HEK293 (cell line): ENCODE data around the gene PYGM.

Experiments
- CTCF ChIA-PET: fragments of 350-600 bp; formaldehyde crosslinking; extraction: SDS; loops from one replicate; lab custom pipeline; 2021; ENCODE audit warnings: antibody characterized with exemption; lab: Yijun Ruan, JAX
- POLR2A ChIA-PET: fragments of 300-600 bp; formaldehyde crosslinking; extraction: SDS; loops from one replicate; lab custom pipeline; 2020; ENCODE audit warnings: antibody characterized with exemption, inconsistent platforms; lab: Yijun Ruan, JAX
- H3K27ac ChIP-seq: fragments of 200-500 bp; sonication (Bioruptor generic); 2 replicates; pipeline ENCODE4 v1.5.1; 2014; ENCODE audit warnings: low read depth, low read length, control low read depth, inconsistent platforms; ENCODE audit errors: extremely low read depth
- H3K36me3 ChIP-seq, 2 experiments: fragments of 200-500 bp in 1 of 2; sonication (Bioruptor generic) in 1 of 2; 1 replicate in 1 of 2; 2 replicates in 1 of 2; pipeline ENCODE4 v1.5.1; 2014 to 2017; ENCODE audit warnings: inconsistent platforms in 2 of 2, low read length in 2 of 2; ENCODE audit not compliant: control insufficient read depth in 2 of 2, insufficient read depth in 1 of 2
- H3K4me1 ChIP-seq: fragments of 200-500 bp; sonication (Bioruptor generic); 2 replicates; pipeline ENCODE4 v1.5.1; 2014; ENCODE audit warnings: mild to moderate bottlenecking, low read length, inconsistent platforms; ENCODE audit not compliant: control insufficient read depth, insufficient read depth
- H3K4me3 ChIP-seq: 2 replicates; pipeline ENCODE4 v1.5.1; 2011; ENCODE audit warnings: low read depth, mild to moderate bottlenecking, control low read depth, low read length, moderate library complexity
- H3K9me3 ChIP-seq: fragments of 200-500 bp; sonication (Bioruptor generic); 2 replicates; pipeline ENCODE4 v1.5.1; 2014; ENCODE audit warnings: low read depth, low read length, inconsistent platforms; ENCODE audit not compliant: control insufficient read depth, insufficient read depth
- ZIC2 ChIP-seq: fragments of 450-650 bp; formaldehyde crosslinking; IDR thresholded peaks from 2 replicates; pipeline ENCODE4 v1.5.1; 2016; ENCODE audit warnings: missing biosample characterization, missing genetic modification characterization
- ZNF169 ChIP-seq: fragments of 450-650 bp; formaldehyde crosslinking; IDR thresholded peaks from 2 replicates; pipeline ENCODE4 v1.5.1; 2016; ENCODE audit warnings: missing biosample characterization, missing genetic modification characterization
- ZNF202 ChIP-seq: fragments of 450-650 bp; formaldehyde crosslinking; IDR thresholded peaks from 2 replicates; pipeline ENCODE4 v1.5.1; 2016; ENCODE audit warnings: missing biosample characterization, missing genetic modification characterization, borderline replicate concordance
- ZNF214 ChIP-seq: fragments of 450-650 bp; formaldehyde crosslinking; IDR thresholded peaks from 2 replicates; pipeline ENCODE4 v1.5.1; 2017; ENCODE audit warnings: missing biosample characterization, mild to moderate bottlenecking, missing genetic modification characterization, borderline replicate concordance
- ZNF624 ChIP-seq: fragments of 450-650 bp; formaldehyde crosslinking; IDR thresholded peaks from 2 replicates; pipeline ENCODE4 v1.5.1; 2017; ENCODE audit warnings: missing biosample characterization, missing genetic modification characterization
- ZNF76 ChIP-seq: fragments of 450-650 bp; formaldehyde crosslinking; IDR thresholded peaks from 2 replicates; pipeline ENCODE4; 2016; ENCODE audit warnings: low read depth, missing biosample characterization, missing genetic modification characterization, borderline replicate concordance
- ZNF792 ChIP-seq: fragments of 450-650 bp; formaldehyde crosslinking; IDR thresholded peaks from 2 replicates; pipeline ENCODE4 v1.5.1; 2016; ENCODE audit warnings: missing biosample characterization, missing genetic modification characterization
- TF ChIP-seq, protein P1 (sequence below): fragments of 450-650 bp; formaldehyde crosslinking; IDR thresholded peaks from 2 replicates; pipeline ENCODE4 v1.5.1; 2016; ENCODE audit warnings: missing biosample characterization, missing genetic modification characterization
- TF ChIP-seq, protein P2 (sequence below): fragments of 450-650 bp; formaldehyde crosslinking; IDR thresholded peaks from 2 replicates; pipeline ENCODE4 v1.5.1; 2016; ENCODE audit warnings: missing biosample characterization, missing genetic modification characterization, low read depth
- TF ChIP-seq, protein P3 (sequence below): fragments of 450-650 bp; formaldehyde crosslinking; IDR thresholded peaks from 2 replicates; pipeline ENCODE4 v1.5.1; 2016; ENCODE audit warnings: missing biosample characterization, missing genetic modification characterization, borderline replicate concordance
- TF ChIP-seq, protein P4 (sequence below): fragments of 450-650 bp; formaldehyde crosslinking; IDR thresholded peaks from 2 replicates; pipeline ENCODE4 v1.5.1; 2017; ENCODE audit warnings: missing biosample characterization, missing genetic modification characterization
- TF ChIP-seq, protein P5 (sequence below): fragments of 450-650 bp; formaldehyde crosslinking; IDR thresholded peaks from 2 replicates; pipeline ENCODE4 v1.5.1; 2016; ENCODE audit warnings: missing biosample characterization, missing genetic modification characterization

PYGM gene

DNA sequence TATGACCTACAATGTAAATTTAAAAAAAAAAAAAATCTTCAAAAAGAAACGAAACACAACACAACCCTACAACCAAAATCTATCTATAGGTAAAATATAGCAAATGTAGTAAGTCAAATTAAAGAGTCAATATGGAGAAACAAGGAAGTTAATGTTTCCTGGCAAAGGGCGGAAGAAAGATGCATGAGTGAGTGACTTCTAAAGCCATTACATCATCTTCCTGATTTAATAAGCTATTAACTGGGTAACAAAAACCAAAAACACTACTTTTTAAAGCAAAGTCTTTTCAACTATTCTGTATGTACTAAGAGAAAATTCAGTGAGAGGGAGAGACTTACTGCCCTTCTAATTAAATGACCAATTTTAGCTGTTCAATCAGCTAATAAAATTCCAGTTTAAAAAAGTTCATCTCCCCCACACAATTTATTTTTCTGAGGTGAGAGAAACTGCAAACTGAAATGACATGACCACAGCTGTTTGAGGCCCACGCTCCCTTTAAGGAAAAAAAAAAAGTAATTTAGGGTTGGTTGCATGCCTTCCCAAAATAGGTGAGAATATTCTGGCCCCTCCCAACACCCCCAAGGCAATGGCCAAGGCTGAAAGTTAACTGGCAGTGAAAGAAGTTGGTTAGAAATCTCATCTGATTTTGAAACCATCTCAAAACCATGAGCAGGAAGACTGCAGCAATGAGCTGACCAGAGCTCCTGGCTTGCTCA is 12.7 kb upstream of the PYGM start:
- Histone ChIP-seq H3K27ac (no peak overlapping the region), H3K4me1 (no peaks in the 10 kb centered on the region), H3K36me3 (peaks cover 39 to 100% of the 10 kb centered on the region in 2 experiments), H3K4me3 (no peak overlapping the region), H3K9me3 (no peaks in the 10 kb centered on the region)
- ChIA-PET CTCF (interaction anchor here (0.6 to 2.0 kb wide), 3 partner anchors 29 to 482 kb away, joined by 3 to 9 read pairs (median 8); partner anchors contain the start of gene RASGRP2), POLR2A (interaction anchor here (0.7 to 2.6 kb wide), 4 partner anchors 9 to 178 kb away, joined by 3 to 10 read pairs (median 4); partner anchors contain the start of gene PYGM)
- TF ChIP-seq ZIC2 (tag by site-specific recombination) (no peak), ZNF169 (tag by site-specific recombination) (no peak), ZNF202 (tag by site-specific recombination) (no peak), ZNF792 (tag by site-specific recombination) (no peak), ZNF76 (tag by site-specific recombination) (no peak), ZNF214 (tag by site-specific recombination) (no peak), ZNF624 (tag by site-specific recombination) (no peak)
- TF ChIP-seq, protein P1, sequence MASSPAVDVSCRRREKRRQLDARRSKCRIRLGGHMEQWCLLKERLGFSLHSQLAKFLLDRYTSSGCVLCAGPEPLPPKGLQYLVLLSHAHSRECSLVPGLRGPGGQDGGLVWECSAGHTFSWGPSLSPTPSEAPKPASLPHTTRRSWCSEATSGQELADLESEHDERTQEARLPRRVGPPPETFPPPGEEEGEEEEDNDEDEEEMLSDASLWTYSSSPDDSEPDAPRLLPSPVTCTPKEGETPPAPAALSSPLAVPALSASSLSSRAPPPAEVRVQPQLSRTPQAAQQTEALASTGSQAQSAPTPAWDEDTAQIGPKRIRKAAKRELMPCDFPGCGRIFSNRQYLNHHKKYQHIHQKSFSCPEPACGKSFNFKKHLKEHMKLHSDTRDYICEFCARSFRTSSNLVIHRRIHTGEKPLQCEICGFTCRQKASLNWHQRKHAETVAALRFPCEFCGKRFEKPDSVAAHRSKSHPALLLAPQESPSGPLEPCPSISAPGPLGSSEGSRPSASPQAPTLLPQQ (tag by site-specific recombination) = 0 out of 2 replicates have a peak, but pooled peaks have one; percentile 22
- TF ChIP-seq, protein P2, sequence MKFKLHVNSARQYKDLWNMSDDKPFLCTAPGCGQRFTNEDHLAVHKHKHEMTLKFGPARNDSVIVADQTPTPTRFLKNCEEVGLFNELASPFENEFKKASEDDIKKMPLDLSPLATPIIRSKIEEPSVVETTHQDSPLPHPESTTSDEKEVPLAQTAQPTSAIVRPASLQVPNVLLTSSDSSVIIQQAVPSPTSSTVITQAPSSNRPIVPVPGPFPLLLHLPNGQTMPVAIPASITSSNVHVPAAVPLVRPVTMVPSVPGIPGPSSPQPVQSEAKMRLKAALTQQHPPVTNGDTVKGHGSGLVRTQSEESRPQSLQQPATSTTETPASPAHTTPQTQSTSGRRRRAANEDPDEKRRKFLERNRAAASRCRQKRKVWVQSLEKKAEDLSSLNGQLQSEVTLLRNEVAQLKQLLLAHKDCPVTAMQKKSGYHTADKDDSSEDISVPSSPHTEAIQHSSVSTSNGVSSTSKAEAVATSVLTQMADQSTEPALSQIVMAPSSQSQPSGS (tag by site-specific recombination) = 0 out of 2 replicates have a peak, but pooled peaks have one; percentile 7
- TF ChIP-seq, protein P3, sequence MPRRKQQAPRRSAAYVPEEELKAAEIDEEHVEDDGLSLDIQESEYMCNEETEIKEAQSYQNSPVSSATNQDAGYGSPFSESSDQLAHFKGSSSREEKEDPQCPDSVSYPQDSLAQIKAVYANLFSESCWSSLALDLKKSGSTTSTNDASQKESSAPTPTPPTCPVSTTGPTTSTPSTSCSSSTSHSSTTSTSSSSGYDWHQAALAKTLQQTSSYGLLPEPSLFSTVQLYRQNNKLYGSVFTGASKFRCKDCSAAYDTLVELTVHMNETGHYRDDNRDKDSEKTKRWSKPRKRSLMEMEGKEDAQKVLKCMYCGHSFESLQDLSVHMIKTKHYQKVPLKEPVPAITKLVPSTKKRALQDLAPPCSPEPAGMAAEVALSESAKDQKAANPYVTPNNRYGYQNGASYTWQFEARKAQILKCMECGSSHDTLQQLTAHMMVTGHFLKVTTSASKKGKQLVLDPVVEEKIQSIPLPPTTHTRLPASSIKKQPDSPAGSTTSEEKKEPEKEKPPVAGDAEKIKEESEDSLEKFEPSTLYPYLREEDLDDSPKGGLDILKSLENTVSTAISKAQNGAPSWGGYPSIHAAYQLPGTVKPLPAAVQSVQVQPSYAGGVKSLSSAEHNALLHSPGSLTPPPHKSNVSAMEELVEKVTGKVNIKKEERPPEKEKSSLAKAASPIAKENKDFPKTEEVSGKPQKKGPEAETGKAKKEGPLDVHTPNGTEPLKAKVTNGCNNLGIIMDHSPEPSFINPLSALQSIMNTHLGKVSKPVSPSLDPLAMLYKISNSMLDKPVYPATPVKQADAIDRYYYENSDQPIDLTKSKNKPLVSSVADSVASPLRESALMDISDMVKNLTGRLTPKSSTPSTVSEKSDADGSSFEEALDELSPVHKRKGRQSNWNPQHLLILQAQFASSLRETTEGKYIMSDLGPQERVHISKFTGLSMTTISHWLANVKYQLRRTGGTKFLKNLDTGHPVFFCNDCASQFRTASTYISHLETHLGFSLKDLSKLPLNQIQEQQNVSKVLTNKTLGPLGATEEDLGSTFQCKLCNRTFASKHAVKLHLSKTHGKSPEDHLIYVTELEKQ = no peak

DNA sequence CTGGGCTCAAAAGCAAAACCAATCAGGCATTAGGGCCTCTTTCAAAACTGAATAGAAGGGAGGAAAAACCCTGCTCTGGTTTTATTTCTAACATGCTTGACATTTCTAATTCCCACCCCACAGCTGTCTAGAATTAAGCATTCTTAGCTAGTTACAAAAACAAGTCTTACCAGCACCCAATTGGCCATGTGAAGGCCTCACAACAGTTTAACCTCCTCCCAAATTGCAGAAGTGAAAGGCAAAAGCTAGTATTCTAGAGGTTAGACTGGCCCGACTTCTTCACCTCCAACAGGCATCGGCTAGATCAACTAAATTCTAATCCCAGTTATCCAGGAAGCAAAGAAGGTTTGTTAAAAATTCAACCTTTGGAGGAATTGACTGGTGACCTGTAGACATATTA is 12.1 kb upstream of the PYGM start:
- Histone ChIP-seq H3K27ac (no peak overlapping the region), H3K4me1 (no peaks in the 10 kb centered on the region), H3K9me3 (no peaks in the 10 kb centered on the region), H3K4me3 (no peak overlapping the region), H3K36me3 (peaks cover 39 to 100% of the 10 kb centered on the region in 2 experiments)
- CTCF ChIA-PET = interaction anchor here (0.7 to 2.0 kb wide), 3 partner anchors 16 to 121 kb away, joined by 3 to 8 read pairs (median 5); partner anchors contain the start of gene RASGRP2
- POLR2A ChIA-PET = interaction anchor here (0.7 to 2.6 kb wide), 3 partner anchors 8 to 178 kb away, joined by 3 to 10 read pairs (median 4); partner anchors contain the start of gene PYGM
- TF ChIP-seq, protein P4, sequence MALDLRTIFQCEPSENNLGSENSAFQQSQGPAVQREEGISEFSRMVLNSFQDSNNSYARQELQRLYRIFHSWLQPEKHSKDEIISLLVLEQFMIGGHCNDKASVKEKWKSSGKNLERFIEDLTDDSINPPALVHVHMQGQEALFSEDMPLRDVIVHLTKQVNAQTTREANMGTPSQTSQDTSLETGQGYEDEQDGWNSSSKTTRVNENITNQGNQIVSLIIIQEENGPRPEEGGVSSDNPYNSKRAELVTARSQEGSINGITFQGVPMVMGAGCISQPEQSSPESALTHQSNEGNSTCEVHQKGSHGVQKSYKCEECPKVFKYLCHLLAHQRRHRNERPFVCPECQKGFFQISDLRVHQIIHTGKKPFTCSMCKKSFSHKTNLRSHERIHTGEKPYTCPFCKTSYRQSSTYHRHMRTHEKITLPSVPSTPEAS (tag by site-specific recombination) = no peak
- TF ChIP-seq, protein P5, sequence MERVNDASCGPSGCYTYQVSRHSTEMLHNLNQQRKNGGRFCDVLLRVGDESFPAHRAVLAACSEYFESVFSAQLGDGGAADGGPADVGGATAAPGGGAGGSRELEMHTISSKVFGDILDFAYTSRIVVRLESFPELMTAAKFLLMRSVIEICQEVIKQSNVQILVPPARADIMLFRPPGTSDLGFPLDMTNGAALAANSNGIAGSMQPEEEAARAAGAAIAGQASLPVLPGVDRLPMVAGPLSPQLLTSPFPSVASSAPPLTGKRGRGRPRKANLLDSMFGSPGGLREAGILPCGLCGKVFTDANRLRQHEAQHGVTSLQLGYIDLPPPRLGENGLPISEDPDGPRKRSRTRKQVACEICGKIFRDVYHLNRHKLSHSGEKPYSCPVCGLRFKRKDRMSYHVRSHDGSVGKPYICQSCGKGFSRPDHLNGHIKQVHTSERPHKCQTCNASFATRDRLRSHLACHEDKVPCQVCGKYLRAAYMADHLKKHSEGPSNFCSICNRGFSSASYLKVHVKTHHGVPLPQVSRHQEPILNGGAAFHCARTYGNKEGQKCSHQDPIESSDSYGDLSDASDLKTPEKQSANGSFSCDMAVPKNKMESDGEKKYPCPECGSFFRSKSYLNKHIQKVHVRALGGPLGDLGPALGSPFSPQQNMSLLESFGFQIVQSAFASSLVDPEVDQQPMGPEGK (tag by site-specific recombination) = no peak
- TF ChIP-seq, all 188 proteins: peak for 0
